Activated T-cell treated with anti-CD3 and anti-CD28 coated beads, Interleukin-2, amount 50 U/mL, for 24 hours (primary cell): ENCODE data around the gene MID1.

Source experiments
- DNase-seq: peaks from one replicate; pipeline ENCODE4 v3.0.0-alpha.2; 2020
- H3K27ac Mint-ChIP-seq: 2 replicates; pipeline ENCODE4 v1.8.0; 2020; ENCODE audit warnings: mild to moderate bottlenecking, mixed read lengths
- H3K27me3 Mint-ChIP-seq: 2 replicates; pipeline ENCODE4 v1.8.0; 2020; ENCODE audit warnings: mixed read lengths
- H3K36me3 Mint-ChIP-seq: 2 replicates; pipeline ENCODE4 v1.8.0; 2020; ENCODE audit warnings: low read depth, mixed read lengths
- H3K4me1 Mint-ChIP-seq: 2 replicates; pipeline ENCODE4 v1.8.0; 2020; ENCODE audit warnings: low read depth, mixed read lengths
- H3K4me3 Mint-ChIP-seq: 2 replicates; pipeline ENCODE4 v1.8.0; 2020; ENCODE audit warnings: mild to moderate bottlenecking, moderate library complexity, mixed read lengths
- H3K9me3 Mint-ChIP-seq: 2 replicates; pipeline ENCODE4 v1.8.0; 2020; ENCODE audit warnings: mixed read lengths

The MID1 gene

DNA sequence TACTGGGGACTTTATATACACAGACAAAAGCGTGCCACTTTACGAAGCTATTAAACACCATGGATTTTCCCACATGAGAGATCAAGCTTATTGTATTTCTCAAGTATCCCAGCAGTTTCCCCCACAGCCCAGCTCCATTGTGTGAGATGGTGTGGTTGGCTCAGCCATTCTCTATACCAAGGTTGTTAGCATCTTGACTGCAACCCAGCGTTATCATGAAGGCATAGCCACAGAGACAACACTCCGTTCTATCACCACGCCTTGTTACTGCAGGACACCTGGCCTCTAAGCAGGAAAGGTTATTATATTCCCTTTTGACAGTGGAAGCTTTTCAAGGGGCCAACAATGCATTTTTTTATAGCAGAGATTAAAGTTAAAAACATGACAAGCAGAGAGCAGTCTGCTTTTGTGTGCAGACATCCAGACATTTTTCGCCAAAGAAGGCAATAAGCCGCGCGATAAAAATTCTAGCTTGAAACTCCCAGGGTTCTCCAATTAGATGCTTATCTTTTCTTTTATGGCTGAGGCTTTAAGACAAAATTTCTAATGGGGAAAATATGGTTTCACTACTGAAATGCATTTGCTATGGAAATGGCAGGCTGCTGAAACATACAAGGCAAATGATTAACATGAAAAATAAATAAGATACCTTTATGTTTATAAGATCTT is 206.1 kb downstream of the MID1 start:
- DNase-seq, result no peak
- Mint-ChIP-seq H3K4me1 (no peaks in the 10 kb centered on the region), H3K4me3 (no peak overlapping the region), H3K9me3 (no peaks in the 10 kb centered on the region), H3K27ac (no peak overlapping the region), H3K27me3 (peaks cover 8% of the 10 kb centered on the region), H3K36me3 (no peaks in the 10 kb centered on the region)

- H3K27me3 Mint-ChIP-seq, result no peaks in the 10 kb centered on the region
- H3K27ac Mint-ChIP-seq, result no peak overlapping the region
- no peaks in the 10 kb centered on the region for H3K36me3 Mint-ChIP-seq
- no peak for DNase-seq
- no peak overlapping the region for H3K4me3 Mint-ChIP-seq
- H3K4me1 Mint-ChIP-seq, result no peaks in the 10 kb centered on the region
- H3K9me3 Mint-ChIP-seq, result peaks cover 2% of the 10 kb centered on the region
Observed at GRCh38 chrX:10404436-10404835, 215.9 kb downstream of the MID1 start.

DNA sequence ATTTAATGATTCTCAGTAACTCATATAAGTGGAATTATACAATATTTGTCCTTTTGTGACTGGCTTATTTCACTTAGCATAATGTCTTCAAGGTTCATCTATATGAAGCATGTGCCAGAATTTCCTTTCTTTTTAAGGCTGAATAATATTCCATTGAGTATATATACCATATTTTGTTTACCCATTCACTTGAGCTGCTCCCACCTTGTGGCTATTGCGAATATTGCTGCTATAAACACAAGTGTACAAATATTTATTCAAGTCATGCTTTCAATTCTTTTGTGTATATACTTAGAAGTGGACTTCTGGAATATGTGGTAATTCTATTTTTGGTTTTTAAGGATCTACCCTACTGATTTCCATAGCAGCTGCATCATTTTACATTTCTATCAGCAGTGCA is 219.1 kb downstream of the MID1 start:
- H3K36me3 Mint-ChIP-seq, result no peaks in the 10 kb centered on the region
- no peak overlapping the region for H3K27ac Mint-ChIP-seq
- peaks cover 6% of the 10 kb centered on the region for H3K27me3 Mint-ChIP-seq
- H3K4me3 Mint-ChIP-seq, result no peak overlapping the region
- no peak for DNase-seq
- H3K9me3 Mint-ChIP-seq, result peaks cover 2% of the 10 kb centered on the region
- no peaks in the 10 kb centered on the region for H3K4me1 Mint-ChIP-seq

DNA sequence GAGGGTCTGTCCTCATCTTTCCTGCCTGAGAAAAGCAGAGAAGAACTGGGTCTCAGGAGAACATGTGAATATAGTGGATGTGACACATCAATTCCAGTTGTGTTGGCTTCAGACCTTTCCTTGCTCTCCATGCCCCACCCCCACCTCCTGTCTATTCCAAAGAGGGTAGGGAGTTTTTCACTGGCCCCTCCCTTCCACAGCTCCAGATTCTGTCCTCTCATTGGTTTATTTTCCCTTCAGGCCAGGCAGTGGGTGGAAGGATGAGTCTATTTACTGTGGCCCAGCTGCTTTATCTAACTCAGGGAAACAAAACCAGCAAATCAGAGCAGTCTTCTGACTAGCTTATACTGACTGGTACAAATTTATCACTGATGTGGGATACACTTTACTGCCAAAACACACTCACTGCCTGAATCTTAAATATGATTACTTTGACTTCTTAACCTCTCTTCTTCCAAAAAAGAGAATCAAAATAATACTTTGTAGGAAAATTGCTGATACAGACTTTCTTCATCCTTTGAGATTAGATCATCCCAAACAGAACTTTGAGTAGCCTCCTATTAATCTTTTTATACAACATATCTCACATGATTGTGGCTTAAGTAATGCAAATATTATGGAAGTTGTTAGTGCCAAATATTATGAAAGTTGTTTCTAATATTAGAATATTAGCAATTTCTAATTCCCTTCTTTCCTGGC is 221.2 kb downstream of the MID1 start:
- Mint-ChIP-seq H3K9me3 (peaks cover 2% of the 10 kb centered on the region), H3K27me3 (peaks cover 6% of the 10 kb centered on the region), H3K27ac (no peak overlapping the region), H3K36me3 (no peaks in the 10 kb centered on the region), H3K4me1 (no peaks in the 10 kb centered on the region), H3K4me3 (no peak overlapping the region)
- DNase-seq, result no peak

DNA sequence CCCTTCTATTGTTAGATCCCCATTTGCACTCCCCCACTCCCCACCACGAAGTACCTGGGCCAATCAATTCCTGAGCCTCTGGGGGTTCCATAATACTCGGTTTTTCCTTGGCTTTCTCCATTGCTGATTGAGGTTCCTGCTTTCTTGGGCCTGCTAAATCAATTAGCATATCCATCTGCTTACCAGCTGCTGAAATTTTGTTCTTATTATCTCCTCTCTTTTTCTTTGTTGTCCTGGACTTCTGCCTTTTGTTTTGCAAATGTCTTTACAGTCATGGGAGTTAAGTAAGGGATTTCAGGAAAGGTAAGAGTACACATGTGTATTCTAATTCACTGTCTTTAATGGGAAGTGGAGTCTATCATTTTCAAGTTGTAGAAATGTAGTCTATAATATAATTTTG is 222.2 kb downstream of the MID1 start:
- no peak overlapping the region for H3K27ac Mint-ChIP-seq
- H3K4me3 Mint-ChIP-seq, result no peak overlapping the region
- no peaks in the 10 kb centered on the region for H3K36me3 Mint-ChIP-seq
- peaks cover 2% of the 10 kb centered on the region for H3K9me3 Mint-ChIP-seq
- DNase-seq, result no peak
- H3K4me1 Mint-ChIP-seq, result no peaks in the 10 kb centered on the region
- H3K27me3 Mint-ChIP-seq, result peaks cover 6% of the 10 kb centered on the region

GRCh38 chrX:10397349-10397748 is 223.0 kb downstream of the MID1 start:
- H3K4me1 Mint-ChIP-seq, result no peaks in the 10 kb centered on the region
- H3K9me3 Mint-ChIP-seq, result peaks cover 2% of the 10 kb centered on the region
- H3K27ac Mint-ChIP-seq, result no peak overlapping the region
- H3K27me3 Mint-ChIP-seq, result peaks cover 6% of the 10 kb centered on the region
- H3K4me3 Mint-ChIP-seq, result no peak overlapping the region
- DNase-seq, result no peak
- no peaks in the 10 kb centered on the region for H3K36me3 Mint-ChIP-seq

GRCh38 chrX:10395643-10396042 is 224.7 kb downstream of the MID1 start:
- DNase-seq, result no peak
- H3K27me3 Mint-ChIP-seq, result peaks cover 6% of the 10 kb centered on the region
- H3K27ac Mint-ChIP-seq, result no peak overlapping the region
- H3K4me1 Mint-ChIP-seq, result no peaks in the 10 kb centered on the region
- H3K4me3 Mint-ChIP-seq, result no peak overlapping the region
- H3K9me3 Mint-ChIP-seq, result no peaks in the 10 kb centered on the region
- H3K36me3 Mint-ChIP-seq, result no peaks in the 10 kb centered on the region
